ENCODE results near the gene VIPAS39.
"Not testable (repeated sequence)": the region's sequence is repeated elsewhere in the genome, so short reads cannot be mapped to it uniquely, and the experiment has no call there.

VIPAS39 gene

DNA sequence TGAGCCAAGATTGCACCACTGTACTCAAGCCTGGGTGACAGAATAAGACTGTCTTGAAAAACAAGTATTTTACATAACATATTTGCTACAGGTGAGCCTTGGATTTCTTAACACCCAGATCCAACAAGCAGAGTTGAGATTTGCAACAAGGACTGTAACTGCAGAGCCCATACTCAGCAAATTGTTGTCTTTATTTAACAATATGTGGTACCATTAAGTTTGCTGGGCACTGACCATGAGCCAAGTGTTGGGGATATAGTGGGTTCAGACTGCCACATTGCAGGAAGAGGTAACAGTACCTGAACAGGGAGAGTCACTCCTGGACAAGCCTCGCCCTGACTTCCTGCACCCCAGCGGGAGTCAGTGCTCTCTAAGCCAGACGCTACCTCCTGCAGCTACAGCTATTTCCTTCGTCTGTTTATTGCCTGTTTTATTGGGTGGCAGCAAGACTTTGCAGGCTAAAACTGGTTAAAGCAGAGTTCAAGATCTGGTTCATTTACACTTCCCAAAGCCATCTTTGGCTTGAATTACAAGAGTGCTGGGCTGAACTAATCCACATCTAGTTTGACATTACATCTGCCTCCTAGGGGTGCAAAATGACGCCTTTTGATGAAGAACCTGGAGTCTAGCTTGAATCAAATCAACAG lies 12.9 kb upstream of the VIPAS39 start:
- DNase-seq (ENCODE audit: low read depth in 3 of 3) = no peak

GRCh38 chr14:77469539-77469938 lies 12.1 kb upstream of the VIPAS39 start:
- DNase-seq (ENCODE audit: low read depth in 3 of 3) = no peak

- DNase-seq (ENCODE audit: low read depth in 3 of 3) = no peak
Measured at GRCh38 chr14:77469067-77469505, 11.7 kb upstream of the VIPAS39 start.

- no peak for DNase-seq (ENCODE audit: low read depth in 3 of 3)
Measured at GRCh38 chr14:77467801-77468200, 10.4 kb upstream of the VIPAS39 start.

- DNase-seq (ENCODE audit: low read depth in 3 of 3) = peak; percentile 15 to 63 (median 42)
Measured at GRCh38 chr14:77459072-77459723, 1.8 kb upstream of the VIPAS39 start.

DNA sequence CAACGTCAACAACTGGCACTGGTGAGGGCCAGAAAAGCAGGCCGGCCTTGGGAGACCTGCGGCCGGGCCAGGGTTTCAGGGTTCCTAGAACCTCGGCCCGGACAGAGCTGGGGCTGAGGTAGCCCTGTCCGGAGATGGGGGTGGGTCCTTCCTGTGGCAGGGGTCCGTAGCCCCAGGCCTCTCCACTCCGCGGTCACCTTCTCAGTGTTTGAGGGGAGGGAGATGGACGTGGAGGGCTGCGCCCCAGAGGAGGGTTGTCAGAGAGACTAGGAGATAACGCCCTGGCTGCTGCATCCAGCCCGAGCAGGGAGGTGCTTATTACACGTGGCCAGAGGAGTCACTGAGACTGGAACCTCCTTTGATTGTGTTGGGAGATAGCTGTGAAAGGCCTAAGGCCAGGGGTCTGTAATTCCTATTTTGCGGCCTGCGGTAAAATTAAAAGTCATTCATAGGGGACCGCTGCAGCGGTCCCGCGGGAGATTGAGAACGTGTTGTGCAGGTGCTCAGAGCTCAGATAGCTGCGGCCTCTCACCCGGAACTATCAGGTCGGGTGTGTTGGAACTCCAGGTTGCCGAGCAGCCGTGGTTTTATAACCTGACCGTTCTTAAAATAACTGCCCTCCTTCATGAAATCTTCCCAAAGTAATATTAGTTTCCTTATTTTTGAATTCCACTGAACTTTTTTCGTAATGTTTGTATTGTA lies 999 bp upstream of the VIPAS39 start:
- peak; percentile 11 to 31 (median 13) for DNase-seq (ENCODE audit: low read depth in 3 of 3)

DNA sequence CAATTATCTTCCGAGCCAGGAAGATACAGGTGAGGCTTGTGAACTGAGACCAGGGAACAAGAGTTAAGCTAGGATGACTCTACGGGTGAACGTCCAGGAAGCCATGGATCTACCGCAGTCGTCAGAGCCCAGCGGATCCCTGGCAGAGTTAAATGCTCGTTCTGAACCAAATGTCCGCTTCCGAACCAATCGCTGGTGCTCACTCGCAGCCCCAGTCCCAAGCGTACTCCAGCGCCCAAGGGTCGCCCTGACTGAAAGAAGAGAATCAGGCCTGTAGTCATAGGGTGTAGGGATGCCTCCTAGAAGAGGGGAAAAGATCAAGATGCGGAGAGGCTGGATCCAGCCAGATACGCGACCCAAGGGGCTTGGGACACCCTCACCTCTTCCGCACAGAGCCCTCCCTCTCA lies 283 bp downstream of the VIPAS39 start:
- DNase-seq (ENCODE audit: low read depth in 3 of 3) = no peak

DNA sequence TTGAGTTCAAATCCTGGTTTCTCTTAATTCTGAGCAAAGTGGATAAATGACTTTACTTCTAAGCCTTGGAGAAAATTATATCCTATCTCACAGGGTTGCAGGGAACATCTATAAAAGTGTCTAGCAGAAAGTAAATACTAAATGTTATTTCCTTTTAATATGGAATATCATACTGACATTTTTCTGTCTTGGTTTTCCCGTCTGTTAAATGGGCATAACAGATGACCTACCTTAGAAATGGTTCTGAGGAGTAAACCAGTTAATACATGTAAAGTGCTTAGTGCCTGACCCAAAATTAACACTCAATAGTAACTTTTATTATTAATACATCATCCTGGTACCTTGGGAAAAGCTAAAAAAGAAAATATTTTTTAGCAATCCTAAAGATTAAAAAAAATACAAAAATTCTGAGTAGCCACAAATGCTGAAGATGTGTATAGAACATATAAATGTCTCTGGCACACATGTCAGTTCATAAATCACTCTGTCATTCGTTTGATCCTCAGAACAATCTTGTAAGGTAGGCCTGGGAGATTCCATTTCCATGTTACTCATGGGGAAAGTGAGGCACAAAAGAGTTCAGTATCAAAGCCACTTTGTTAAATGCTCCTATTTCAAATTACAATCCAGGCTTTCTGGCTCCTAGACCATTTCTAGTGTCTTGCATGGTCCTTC lies 1.3 kb downstream of the VIPAS39 start:
- DNase-seq (ENCODE audit: low read depth in 3 of 3) = no peak

- DNase-seq (ENCODE audit: low read depth in 3 of 3) = no peak
Measured at GRCh38 chr14:77442196-77442595, 15.2 kb downstream of the VIPAS39 start.

- no peak for DNase-seq (ENCODE audit: low read depth in 3 of 3)
Measured at GRCh38 chr14:77439861-77440260, 17.5 kb downstream of the VIPAS39 start.

DNA sequence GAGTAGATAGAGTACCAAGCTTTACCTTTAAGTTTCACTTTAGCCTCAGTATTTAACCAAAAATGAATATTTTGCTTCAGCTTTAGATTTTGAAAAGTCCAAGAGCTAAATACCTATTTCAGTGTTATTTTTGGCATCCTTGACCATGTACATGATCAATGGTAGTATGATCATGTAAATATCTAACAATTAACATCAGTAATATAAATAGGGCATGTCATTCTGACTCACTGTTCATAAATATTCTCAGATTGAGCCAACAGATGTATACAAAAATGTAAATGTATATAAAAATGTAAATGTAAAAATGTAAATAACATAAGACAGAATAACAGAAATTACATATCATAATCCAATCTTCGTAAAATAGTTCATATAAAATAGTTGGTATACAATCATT lies 18.8 kb downstream of the VIPAS39 start:
- no peak for DNase-seq (ENCODE audit: low read depth in 3 of 3)

GRCh38 chr14:77436042-77436441 lies 21.4 kb downstream of the VIPAS39 start:
- DNase-seq (ENCODE audit: low read depth in 3 of 3) = no peak

GRCh38 chr14:77426396-77426795 lies 31.0 kb downstream of the VIPAS39 start:
- no peak for DNase-seq (ENCODE audit: low read depth in 3 of 3)

GRCh38 chr14:77424862-77425261 lies 32.5 kb downstream of the VIPAS39 start:
- no peak for DNase-seq (ENCODE audit: low read depth in 3 of 3)

- no peak for DNase-seq (ENCODE audit: low read depth in 3 of 3)
Measured at GRCh38 chr14:77423423-77423822, 34.0 kb downstream of the VIPAS39 start, which contains the start of gene NOXRED1. Gene NOXRED1 (minus strand): TSS chr14:77423523. CDS start chr14:77422889, 634 bp downstream.

DNA sequence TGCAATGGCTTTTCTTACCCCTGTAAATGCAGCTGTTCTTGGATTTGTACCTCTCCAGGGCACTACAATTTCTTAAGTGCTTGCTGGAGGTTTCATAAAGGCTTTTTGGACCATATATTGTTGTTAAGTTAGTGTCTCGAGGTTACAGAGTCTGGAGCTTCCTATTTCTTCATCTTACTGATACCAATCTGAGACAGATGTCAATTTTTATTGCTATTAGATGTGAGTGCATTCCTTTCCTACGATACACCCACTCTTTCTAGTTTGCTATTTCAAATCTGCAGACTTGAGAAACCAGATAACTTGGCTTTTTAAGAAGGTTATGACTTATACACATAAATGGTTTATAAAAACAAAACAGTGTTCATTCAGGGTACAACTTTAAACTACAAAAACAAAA lies 36.2 kb downstream of the VIPAS39 start:
- no peak for DNase-seq (ENCODE audit: low read depth in 3 of 3)

DNA sequence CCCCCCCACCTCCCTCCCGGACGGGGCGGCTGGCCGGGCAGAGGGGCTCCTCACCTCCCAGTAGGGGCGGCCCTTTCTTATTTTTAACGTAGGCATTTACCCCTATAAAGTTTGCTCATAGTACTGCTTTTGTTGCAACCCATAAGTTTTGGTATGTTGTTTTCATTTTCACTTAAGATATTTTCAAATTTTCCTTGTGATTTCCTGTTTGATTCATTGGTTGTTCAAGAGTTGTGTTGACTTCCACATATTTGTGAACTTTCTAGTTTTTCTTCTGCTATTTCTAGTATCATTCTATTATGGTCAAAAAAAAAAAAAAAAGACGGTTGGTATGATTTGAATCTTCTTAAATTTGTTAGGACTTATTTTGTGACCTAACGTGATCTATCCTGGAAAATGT lies 40.6 kb downstream of the VIPAS39 start:
- no peak for DNase-seq (ENCODE audit: low read depth in 3 of 3)

DNA sequence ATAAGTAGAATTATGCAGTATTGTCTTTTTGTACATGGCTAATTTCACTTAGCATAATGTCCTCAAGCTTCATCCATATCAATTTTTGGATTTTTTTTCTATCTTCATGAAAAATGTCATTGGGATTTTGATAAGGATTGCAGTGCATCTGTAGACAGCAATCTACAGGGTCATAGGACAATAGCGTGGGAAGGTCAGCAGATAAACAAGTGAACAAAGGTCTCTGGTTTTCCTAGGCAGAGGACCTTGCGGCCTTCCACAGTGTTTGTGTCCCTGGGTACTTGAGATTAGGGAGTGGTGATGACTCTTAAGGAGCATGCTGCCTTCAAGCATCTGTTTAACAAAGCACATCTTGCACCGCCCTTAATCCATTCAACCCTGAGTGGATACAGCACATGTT lies 41.3 kb downstream of the VIPAS39 start:
- not testable (repeated sequence) for DNase-seq (ENCODE audit: low read depth in 3 of 3)

DNA sequence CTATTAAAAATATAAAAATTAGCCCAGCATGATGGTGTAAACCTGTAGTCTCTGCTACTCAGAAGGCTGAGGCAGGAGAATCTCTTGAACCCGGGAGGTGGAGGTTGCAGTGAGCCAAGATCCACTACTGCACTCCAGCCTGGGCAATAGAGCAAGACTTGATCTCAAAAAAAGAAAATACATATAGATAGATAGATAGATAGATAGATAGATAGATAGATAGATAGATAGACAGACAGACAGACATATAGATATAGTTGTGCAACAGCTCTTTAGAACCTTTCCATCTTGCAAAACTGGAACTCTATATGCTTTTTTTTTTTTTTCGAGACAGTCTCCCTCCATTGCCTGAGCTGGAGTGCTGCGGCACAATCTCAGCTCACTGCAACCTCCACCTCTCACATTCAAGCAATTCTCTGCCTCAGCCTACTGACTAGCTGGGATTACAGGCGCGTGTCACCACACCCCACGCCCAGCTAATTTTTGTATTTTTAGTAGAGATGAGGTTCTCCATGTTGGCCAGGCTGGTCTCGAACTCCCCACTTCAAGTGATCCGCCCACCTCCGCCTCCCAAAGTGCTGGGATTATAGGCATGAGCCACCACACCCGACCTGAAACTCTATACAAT lies 41.9 kb downstream of the VIPAS39 start:
- DNase-seq (ENCODE audit: low read depth in 3 of 3) = not testable (repeated sequence)

- no peak for DNase-seq (ENCODE audit: low read depth in 3 of 3)
Measured at GRCh38 chr14:77409131-77409533, 48.3 kb downstream of the VIPAS39 start.

DNA sequence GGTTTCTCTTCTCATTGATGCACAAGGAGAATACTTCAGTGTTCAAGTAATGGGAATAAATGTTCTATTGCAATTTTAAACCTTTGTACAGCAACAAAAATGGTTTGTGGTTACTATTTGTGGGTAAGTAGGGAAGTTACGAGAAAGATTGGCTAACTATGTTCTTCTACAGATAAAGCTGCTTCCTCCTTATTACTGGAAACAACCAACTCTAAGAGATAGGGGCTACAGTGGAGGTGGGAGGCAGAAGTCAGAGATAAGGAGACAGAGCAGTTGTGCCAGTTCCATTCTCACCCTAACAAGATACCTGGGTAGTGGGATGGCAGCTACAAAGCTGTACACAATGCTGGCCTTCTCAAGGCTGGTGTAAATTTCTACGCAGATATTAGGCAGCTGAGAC lies 50.2 kb downstream of the VIPAS39 start:
- no peak for DNase-seq (ENCODE audit: low read depth in 3 of 3)

GRCh38 chr14:77406718-77407117 lies 50.7 kb downstream of the VIPAS39 start:
- DNase-seq (ENCODE audit: low read depth in 3 of 3) = no peak
